ENCODE data around the gene ZNF543.

DNA sequence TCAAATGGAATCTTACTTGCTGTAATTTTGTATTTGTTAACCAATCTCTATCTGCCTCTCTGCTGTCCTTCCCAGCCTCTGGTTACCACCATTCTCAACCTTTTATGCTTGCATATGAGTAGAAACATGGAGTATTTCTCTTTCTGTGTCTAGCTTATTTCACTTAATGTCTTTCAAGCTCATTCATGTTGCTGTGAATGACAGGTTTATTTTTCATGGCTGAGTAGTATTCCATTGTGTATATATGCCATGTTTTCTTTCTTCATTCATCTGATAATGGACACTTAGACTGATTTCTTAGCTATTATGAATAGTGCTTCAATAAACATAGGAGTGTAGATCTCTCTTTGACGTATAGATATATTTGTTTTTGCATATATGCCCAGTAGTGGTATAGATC is 26.6 kb upstream of the ZNF543 start:
- TF ChIP-seq, protein P1, sequence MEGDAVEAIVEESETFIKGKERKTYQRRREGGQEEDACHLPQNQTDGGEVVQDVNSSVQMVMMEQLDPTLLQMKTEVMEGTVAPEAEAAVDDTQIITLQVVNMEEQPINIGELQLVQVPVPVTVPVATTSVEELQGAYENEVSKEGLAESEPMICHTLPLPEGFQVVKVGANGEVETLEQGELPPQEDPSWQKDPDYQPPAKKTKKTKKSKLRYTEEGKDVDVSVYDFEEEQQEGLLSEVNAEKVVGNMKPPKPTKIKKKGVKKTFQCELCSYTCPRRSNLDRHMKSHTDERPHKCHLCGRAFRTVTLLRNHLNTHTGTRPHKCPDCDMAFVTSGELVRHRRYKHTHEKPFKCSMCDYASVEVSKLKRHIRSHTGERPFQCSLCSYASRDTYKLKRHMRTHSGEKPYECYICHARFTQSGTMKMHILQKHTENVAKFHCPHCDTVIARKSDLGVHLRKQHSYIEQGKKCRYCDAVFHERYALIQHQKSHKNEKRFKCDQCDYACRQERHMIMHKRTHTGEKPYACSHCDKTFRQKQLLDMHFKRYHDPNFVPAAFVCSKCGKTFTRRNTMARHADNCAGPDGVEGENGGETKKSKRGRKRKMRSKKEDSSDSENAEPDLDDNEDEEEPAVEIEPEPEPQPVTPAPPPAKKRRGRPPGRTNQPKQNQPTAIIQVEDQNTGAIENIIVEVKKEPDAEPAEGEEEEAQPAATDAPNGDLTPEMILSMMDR (IDR thresholded peaks at IDR 0.05; ENCODE audit: borderline replicate concordance, extremely low read depth, low read length, poor library complexity, severe bottlenecking), result no peak
- TF ChIP-seq EZH2 (IDR thresholded peaks at IDR 0.05; ENCODE audit: borderline replicate concordance, low read depth, low read length, severe bottlenecking), result no peak

Measured in DND-41 (cell line).